Effector memory CD8-positive, alpha-beta T cell (primary cell): Measurements from ENCODE around the gene AMFR.

Experiments used
- ATAC-seq: fragments of 150-1000 bp; cut with Tn5 transposase; replicated peaks from 2 replicates; pipeline ENCODE4 v1.10.0; 2021; ENCODE audit warnings: mild to moderate bottlenecking, moderate library complexity
- DNase-seq, 3 experiments: peaks; one replicate each; pipeline ENCODE4 v3.0.0; 2021
- H3K27ac Mint-ChIP-seq, 2 donors: one replicate each; pipeline ENCODE4 v1.8.0; 2022; ENCODE audit warnings: mild to moderate bottlenecking in 2 of 2, mixed read lengths in 2 of 2, moderate library complexity in 2 of 2
- H3K27me3 Mint-ChIP-seq, 2 donors: one replicate each; pipeline ENCODE4 v1.8.0; 2022; ENCODE audit warnings: mixed read lengths in 2 of 2
- H3K36me3 Mint-ChIP-seq: one replicate; pipeline ENCODE4 v1.8.0; 2022; ENCODE audit warnings: mild to moderate bottlenecking, moderate library complexity, mixed read lengths; ENCODE audit not compliant: insufficient read depth
- H3K4me1 Mint-ChIP-seq, 2 donors: one replicate each; pipeline ENCODE4 v1.8.0; 2022; ENCODE audit warnings: low read depth in 2 of 2, mixed read lengths in 2 of 2
- H3K4me3 Mint-ChIP-seq, 2 donors: one replicate each; pipeline ENCODE4 v1.8.0; 2022; ENCODE audit warnings: mild to moderate bottlenecking in 2 of 2, mixed read lengths in 2 of 2, moderate library complexity in 2 of 2
- H3K9me3 Mint-ChIP-seq, 2 donors: one replicate each; pipeline ENCODE4 v1.8.0; 2022; ENCODE audit warnings: mixed read lengths in 2 of 2
- total RNA-seq, 9 experiments: gene quantifications; one replicate each; lab custom pipeline; 2026; lab: John Stamatoyannopoulos, UW

Gene AMFR
- 58.2 to 148 (median 102) reads per million in 9 experiments for total RNA-seq

DNA sequence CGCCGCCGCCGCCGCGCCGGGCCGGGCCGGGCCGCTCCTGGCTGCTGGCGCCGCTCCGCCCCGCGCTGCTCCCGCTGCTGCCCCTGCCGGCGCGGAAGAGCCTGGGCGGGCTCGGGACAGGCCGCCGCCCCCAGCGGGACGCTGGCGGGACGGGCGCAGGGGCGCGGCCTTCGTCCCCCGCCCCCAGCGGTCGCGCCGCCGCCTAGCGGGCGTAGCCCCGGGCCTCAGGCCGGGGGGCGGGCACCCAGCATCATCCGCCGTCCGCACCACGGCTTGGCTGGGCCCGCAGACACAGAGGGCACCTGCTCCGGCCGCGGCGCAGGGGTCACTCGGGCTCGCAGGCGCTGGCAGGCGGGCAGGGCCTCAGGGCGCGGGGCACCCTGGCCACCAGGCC lies at the start of gene AMFR:
Gene AMFR (minus strand): TSS at position 107 of the 394 bp plus-strand sequence. CDS start 218 bp downstream, outside the sequence.
- Mint-ChIP-seq H3K4me1 (peaks cover 29 to 37% of the 10 kb centered on the region in 2 donors), H3K36me3 (peaks cover 12% of the 10 kb centered on the region), H3K9me3 (no peaks in the 10 kb centered on the region), H3K4me3 (peak within 1 kb of the TSS; percentile 90 to 94), H3K27me3 (no peaks in the 10 kb centered on the region), H3K27ac (peak within 1 kb of the TSS; percentile 84 to 94)
- ATAC-seq: peak; percentile 92
- peak; percentile 59 to 73 (median 61) for DNase-seq

DNA sequence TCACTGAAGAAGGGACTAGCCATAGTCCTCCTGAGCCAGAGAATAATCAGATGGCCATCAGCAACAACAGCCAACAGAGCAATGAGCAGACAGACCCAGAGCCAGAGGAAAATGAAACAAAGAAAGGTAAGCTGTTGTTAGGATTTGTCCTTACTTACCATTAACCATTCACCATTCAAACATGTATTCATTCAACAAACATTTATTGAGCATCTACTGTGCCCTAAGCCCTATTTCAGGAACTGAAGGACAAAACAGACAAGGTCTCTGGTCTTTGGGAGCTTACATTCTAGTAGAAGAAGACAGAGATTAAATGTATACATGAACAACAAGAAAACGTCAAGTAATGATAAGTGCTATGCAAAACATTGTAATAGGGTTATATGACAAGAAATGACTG lies 45.3 kb upstream of the AMFR start:
- Mint-ChIP-seq H3K4me1 (no peaks in the 10 kb centered on the region), H3K27ac (no peak overlapping the region), H3K27me3 (no peaks in the 10 kb centered on the region), H3K36me3 (peaks cover 90% of the 10 kb centered on the region), H3K4me3 (no peak overlapping the region), H3K9me3 (no peaks in the 10 kb centered on the region)
- no peak for DNase-seq
- ATAC-seq: no peak

DNA sequence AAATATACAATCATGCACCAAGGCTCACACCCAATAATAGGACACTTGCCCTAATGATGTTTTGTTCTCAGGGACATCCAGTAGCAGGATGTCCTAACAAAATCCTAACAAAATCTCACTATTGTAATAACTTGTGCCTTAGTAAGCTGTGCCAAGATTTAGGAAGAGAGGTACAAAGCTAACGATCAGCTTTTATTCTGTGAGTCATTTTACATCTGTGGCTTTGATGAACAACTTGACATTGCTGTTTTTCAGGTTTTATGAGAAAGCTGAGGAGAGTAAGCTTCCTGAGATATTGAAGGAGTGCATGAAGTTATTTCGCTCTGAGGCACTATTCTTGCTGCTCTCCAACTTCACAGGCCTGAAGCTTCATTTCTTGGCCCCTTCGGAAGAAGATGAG lies 44.9 kb upstream of the AMFR start:
- no peaks in the 10 kb centered on the region for H3K4me1 Mint-ChIP-seq
- H3K27ac Mint-ChIP-seq: no peak overlapping the region
- DNase-seq (no peak), ATAC-seq (no peak)
- no peaks in the 10 kb centered on the region for H3K9me3 Mint-ChIP-seq
- no peak overlapping the region for H3K4me3 Mint-ChIP-seq
- no peaks in the 10 kb centered on the region for H3K27me3 Mint-ChIP-seq
- H3K36me3 Mint-ChIP-seq: peaks cover 87% of the 10 kb centered on the region

DNA sequence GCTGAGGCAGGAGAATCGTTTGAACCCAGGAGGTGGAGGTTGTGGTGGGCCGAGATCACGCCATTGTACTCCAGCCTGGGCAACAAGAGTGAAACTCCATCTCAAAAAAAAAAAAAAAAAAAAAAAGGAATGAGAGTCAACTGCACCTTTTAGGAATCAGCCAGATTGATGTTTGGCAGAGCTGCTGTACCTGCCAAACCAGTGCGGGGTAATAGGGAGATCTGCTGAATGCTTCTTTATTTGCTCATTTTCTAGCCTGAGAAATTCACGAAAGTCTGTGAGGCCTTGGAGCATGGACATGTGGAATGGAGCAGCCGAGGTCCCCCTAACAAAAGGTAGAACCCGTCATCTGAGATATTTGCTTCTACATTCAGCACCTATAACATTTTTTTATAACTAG lies 44.4 kb upstream of the AMFR start:
- DNase-seq: no peak
- Mint-ChIP-seq H3K9me3 (no peaks in the 10 kb centered on the region), H3K4me3 (no peak overlapping the region), H3K4me1 (no peaks in the 10 kb centered on the region), H3K36me3 (peaks cover 84% of the 10 kb centered on the region), H3K27ac (peak overlapping the region in 1 of 2 donors; percentile 16), H3K27me3 (no peaks in the 10 kb centered on the region)
- ATAC-seq: no peak

DNA sequence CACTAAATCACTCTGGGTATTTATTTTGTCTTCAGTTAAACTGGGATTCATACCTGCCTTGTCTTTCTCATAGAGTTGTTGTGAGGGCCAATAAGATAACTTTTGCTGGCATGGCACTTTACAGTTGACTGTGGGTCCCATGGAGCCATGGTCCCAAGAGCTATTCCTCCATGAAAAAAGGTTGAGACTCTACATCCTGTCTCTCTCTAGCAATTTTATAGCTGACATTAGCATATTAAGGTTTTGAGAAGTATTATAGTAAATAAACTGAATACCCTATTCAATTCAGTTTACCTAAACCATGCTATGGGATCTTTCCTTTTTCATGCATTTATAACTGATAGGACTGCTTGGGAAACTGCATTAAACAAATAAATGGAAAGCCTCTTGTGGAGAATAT lies 43.5 kb upstream of the AMFR start:
- no peaks in the 10 kb centered on the region for H3K4me1 Mint-ChIP-seq
- ATAC-seq: no peak
- no peaks in the 10 kb centered on the region for H3K9me3 Mint-ChIP-seq
- no peak for DNase-seq
- no peak overlapping the region for H3K4me3 Mint-ChIP-seq
- no peaks in the 10 kb centered on the region for H3K27me3 Mint-ChIP-seq
- H3K36me3 Mint-ChIP-seq: peaks cover 81% of the 10 kb centered on the region
- no peak overlapping the region for H3K27ac Mint-ChIP-seq

DNA sequence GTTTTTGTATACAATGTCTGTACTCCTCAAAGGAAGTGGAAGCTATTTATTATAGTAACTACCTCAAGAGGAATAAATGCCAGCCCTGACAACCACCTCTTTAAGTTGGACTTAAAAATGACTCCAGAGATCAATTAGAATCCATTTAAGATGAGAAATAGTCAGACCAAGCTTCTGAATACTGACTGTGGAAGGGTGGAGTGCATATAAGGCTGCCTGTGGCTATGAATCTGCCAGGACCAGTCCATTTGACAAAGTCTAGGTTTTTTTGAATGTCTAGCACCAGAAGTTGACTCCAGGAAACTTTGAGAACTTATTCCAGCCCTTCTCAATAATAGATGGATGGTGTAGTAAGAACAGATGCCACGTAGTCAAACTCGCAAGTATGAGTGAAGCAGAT lies 41.0 kb upstream of the AMFR start:
- peaks cover 79% of the 10 kb centered on the region for H3K36me3 Mint-ChIP-seq
- no peak overlapping the region for H3K27ac Mint-ChIP-seq
- ATAC-seq: no peak
- no peaks in the 10 kb centered on the region for H3K9me3 Mint-ChIP-seq
- no peak for DNase-seq
- H3K4me3 Mint-ChIP-seq: no peak overlapping the region
- no peaks in the 10 kb centered on the region for H3K27me3 Mint-ChIP-seq
- no peaks in the 10 kb centered on the region for H3K4me1 Mint-ChIP-seq

DNA sequence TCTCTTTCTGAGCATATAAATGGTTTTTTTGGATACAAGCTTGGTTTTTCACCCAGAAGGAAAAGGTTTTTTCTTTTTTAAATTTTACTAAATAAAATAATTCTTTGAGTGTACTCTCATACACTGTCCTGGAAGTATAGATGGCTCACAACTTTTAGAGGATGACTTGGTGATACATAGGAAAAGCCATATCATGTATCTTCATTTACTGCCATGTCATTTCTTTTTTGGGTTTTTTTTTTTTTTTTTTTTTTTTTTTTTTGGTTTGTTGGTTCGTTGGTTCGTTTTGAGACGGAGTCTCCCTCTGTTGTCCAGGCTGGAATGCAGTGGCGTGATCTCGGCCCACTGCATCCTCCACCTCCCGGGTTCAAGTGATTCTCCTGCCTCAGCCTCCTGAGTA lies 37.8 kb upstream of the AMFR start:
- ATAC-seq (no peak), DNase-seq (no peak)
- H3K4me1 Mint-ChIP-seq: no peaks in the 10 kb centered on the region
- H3K27me3 Mint-ChIP-seq: no peaks in the 10 kb centered on the region
- H3K36me3 Mint-ChIP-seq: peaks cover 73% of the 10 kb centered on the region
- no peak overlapping the region for H3K4me3 Mint-ChIP-seq
- H3K27ac Mint-ChIP-seq: no peak overlapping the region
- no peaks in the 10 kb centered on the region for H3K9me3 Mint-ChIP-seq

DNA sequence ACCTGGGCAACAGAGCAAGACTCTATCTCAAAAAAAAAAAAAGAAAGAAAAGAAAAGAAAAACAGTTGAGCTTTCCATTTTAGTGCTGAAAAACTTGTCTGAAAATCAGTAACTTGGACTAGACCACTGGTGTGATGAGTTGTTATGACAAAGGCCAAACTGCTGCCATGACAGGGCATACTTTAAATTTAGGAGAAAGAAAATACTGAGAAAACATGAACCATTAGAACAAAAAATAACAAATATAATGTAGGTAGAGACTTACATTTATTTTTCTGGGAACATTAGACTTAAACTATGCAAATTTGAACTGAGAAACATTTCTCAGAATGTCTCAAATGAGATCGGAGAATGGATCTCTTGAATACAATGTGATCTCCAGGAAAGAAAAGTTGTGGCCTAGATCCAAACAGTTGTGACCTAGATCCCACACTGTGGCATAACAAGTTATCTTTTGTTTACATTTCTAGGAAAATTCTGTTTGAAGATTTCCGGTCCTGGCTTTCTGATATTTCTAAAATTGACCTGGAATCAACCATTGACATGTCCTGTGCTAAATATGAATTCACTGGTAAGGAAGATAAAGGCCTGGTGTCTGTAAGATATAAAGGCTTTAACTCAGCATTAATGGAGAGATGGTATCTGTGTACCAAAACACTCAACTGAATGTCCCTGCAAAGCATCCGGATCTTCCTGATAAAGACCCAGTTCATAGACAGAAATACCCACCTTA lies 36.9 kb upstream of the AMFR start:
- no peak overlapping the region for H3K4me3 Mint-ChIP-seq
- no peaks in the 10 kb centered on the region for H3K9me3 Mint-ChIP-seq
- H3K27ac Mint-ChIP-seq: peak overlapping the region in 1 of 2 donors; percentile 67
- peaks cover 0 to 3% of the 10 kb centered on the region in 2 donors for H3K4me1 Mint-ChIP-seq
- H3K36me3 Mint-ChIP-seq: peaks cover 73% of the 10 kb centered on the region
- no peaks in the 10 kb centered on the region for H3K27me3 Mint-ChIP-seq
- DNase-seq: no peak
- no peak for ATAC-seq

DNA sequence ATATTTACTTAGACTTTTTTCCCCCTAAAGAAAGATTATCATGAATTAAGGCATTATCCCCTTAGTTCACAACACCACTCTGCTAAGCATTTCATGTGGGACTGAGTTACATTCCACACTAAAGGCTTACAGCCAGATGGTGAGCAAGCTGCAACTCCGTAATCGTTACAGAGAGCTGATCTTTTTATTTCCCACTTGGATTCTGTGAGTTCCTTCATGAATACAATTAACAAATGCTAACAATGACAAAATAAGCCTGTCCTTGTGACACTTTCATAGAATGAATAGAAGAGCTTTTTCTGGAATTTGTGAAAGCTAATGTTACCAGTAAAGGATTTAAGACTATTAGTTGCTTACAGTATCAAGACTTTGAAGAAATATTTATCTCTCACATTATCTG lies 34.8 kb upstream of the AMFR start:
- H3K9me3 Mint-ChIP-seq: no peaks in the 10 kb centered on the region
- H3K36me3 Mint-ChIP-seq: peaks cover 80% of the 10 kb centered on the region

DNA sequence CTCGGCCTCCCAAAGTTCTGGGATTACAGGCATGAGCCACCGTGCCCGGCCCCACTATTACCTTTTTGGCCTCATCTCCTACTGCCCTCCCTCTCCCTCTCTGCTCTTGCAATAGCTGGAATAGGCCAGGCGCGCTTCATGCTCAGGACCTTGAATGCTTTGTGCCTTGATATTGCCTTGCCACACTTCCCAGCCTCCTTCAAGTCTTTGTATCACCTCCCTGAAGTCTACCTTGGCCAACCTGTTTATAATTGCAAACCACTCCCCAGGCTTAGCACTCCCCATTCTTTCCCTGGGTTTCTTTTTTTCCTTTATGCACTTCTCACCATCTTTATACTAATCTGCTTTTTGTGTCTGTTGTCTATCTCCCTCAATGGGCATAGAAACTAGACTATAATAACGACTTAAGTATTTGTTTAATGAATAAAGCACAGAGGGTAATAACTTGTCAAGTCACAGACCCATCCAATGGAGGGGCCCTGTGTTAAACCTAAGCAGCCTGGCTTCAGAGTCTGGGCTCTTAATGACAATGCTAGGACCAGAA lies 32.7 kb upstream of the AMFR start:
- no peak for DNase-seq
- H3K27ac Mint-ChIP-seq: no peak overlapping the region
- H3K4me3 Mint-ChIP-seq: no peak overlapping the region
- ATAC-seq: no peak
- H3K36me3 Mint-ChIP-seq: peaks cover 83% of the 10 kb centered on the region
- H3K4me1 Mint-ChIP-seq: peaks cover 7 to 9% of the 10 kb centered on the region in 2 donors
- H3K27me3 Mint-ChIP-seq: no peaks in the 10 kb centered on the region
- H3K9me3 Mint-ChIP-seq: no peaks in the 10 kb centered on the region

More for the DNA sequence above, 34.8 kb upstream of the AMFR start:
- H3K27me3 Mint-ChIP-seq: no peaks in the 10 kb centered on the region
- H3K4me3 Mint-ChIP-seq: no peak overlapping the region
- ATAC-seq: no peak
- DNase-seq: no peak
- H3K27ac Mint-ChIP-seq: no peak overlapping the region
- H3K4me1 Mint-ChIP-seq: peaks cover 3 to 9% of the 10 kb centered on the region in 2 donors

DNA sequence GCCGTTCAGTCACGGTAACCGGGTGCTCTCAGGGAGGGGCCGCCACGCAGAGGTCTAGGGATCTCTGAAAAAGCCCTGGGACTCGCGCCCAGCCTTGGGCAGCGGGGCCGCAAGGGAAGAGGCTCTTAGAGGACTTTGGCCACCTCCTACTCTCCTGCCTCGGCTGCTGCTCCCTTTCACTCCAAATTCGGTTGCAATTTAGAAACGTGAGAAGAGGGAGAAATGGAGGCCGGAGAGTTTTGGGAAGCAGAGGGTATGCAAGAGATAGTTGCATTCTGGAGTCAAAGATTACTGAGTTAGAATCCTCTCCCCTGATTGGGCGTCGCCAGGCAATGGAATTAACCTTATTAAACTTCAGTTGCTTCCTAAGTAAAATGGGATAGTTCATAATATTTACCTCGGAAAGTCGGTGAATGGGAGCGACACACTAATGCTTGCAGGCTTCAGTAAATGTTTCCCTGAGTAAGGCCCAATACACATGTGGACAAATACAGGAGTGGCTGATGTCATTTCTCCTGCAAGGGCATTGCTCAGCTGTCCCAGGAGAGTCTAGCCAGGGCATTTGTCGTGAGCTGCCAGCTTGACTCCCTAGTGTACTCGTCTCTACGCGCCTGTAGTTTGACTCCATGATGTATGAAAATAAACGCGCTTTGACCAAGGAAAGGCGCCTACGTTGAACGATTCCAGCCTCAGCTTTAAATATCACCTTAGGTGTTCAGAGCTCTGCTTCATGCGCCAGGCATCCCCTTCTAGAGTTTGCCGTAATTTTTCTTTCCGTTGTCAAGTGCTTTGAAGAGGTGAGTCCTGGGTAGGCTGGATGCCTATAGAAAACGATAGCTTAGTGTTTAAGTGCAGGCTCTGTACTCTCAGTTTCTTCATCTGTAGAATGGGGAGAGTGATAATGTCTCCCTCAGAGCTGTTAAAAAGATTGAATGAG lies 26.7 kb upstream of the AMFR start:
- H3K9me3 Mint-ChIP-seq: no peaks in the 10 kb centered on the region
- no peaks in the 10 kb centered on the region for H3K27me3 Mint-ChIP-seq
- ATAC-seq (peak; percentile 35), DNase-seq (no peak)
- H3K4me1 Mint-ChIP-seq: peaks cover 38 to 60% of the 10 kb centered on the region in 2 donors
- H3K27ac Mint-ChIP-seq: peak overlapping the region; percentile 88 to 98
- peaks cover 44% of the 10 kb centered on the region for H3K36me3 Mint-ChIP-seq
- peak overlapping the region; percentile 84 to 93 for H3K4me3 Mint-ChIP-seq

DNA sequence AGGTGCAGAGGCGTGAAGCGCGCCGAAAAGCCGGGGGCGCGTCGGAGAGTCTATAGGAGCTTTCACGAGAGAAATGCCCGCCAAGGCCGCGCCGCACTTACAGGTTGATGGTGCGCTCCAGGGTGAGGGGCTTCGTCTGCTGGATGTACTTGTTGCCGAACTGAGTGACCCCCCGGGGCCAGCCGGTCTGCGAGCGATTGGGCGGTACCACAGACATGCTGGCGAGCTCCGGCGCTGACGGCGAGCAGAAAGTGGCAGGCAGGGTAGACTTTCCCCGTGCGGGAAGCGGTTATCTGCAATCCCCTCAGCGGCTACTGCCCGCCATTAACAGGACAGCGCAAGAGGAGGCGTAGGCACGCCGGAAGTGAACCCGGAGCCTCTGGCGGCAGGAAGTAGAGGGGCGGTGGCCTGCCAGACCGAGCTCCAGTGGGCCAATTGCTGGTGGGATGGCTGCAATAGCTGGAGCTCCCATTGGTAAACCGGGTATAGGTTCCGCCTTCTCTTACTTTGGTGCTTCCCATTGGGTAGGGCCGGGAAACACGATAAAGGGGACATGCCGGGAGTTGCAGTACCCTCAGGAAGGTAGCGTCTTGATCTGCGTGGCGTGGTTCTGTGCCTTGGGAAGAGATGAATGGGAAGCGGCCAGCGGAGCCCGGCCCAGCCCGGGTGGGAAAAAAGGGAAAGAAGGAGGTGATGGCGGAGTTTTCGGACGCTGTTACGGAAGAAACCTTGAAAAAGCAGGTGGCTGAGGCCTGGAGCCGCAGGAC lies 25.8 kb upstream of the AMFR start, which contains the start of the genes NUDT21 and OGFOD1:
Gene NUDT21 (minus strand): TSS at position 347 of the 767 bp plus-strand sequence. CDS start 130 bp downstream, at position 217.
Gene OGFOD1 (plus strand): TSS at position 569 of the 767 bp plus-strand sequence. CDS start 59 bp downstream, at position 628.
- DNase-seq (peak; percentile 86 to 88 (median 87)), ATAC-seq (peak; percentile 95)
- peaks cover 44% of the 10 kb centered on the region for H3K36me3 Mint-ChIP-seq
- H3K4me3 Mint-ChIP-seq: peak within 1 kb of the TSS; percentile 84 to 93
- no peaks in the 10 kb centered on the region for H3K9me3 Mint-ChIP-seq
- peak within 1 kb of the TSS; percentile 88 to 98 for H3K27ac Mint-ChIP-seq
- H3K4me1 Mint-ChIP-seq: peaks cover 38 to 59% of the 10 kb centered on the region in 2 donors
- no peaks in the 10 kb centered on the region for H3K27me3 Mint-ChIP-seq
